ENCODE data around the gene GPR152. TPM values are rescaled to one million over a fixed set of nuclear protein-coding genes. Genes with fewer than 3 reads are reported as not detected.

The GPR152 gene
- total and polyA plus RNA-seq, 2 donors (not counting 3 experiments of a cell fraction or from before 2014, with no cell fraction given), result not detected

GRCh38 chr11:67431346-67432249, 20.9 kb downstream of the GPR152 start:
- DNase-seq (ENCODE audit: low read depth, low spot score) (no peak), FAIRE-seq (no peak)
- Histone ChIP-seq H3K4me1 (ENCODE audit: control insufficient read depth, extremely low read depth, insufficient read depth, low read length) (no peaks in the 10 kb centered on the region), H3K9me1 (replicated peaks; ENCODE audit: control insufficient read depth, extremely low read depth, insufficient read depth, low read length) (no peaks in the 10 kb centered on the region), H3K27me3 (ENCODE audit: control insufficient read depth in 2 of 2, insufficient read depth in 2 of 2, low read length in 2 of 2) (no peaks in the 10 kb centered on the region), H3K36me3 (ENCODE audit: control insufficient read depth in 2 of 2, extremely low read depth in 1 of 2, insufficient read depth in 2 of 2, low read length in 2 of 2) (peaks cover 0 to 31% of the 10 kb centered on the region in 2 experiments), H3K4me3 (replicated peaks in 1 of 3; ENCODE audit: insufficient read depth in 1 of 3, low read depth in 1 of 3, low read length in 3 of 3) (no peak overlapping the region), H3K4me2 (ENCODE audit: insufficient read depth, low read length) (no peak overlapping the region), H2AFZ (ENCODE audit: low read depth, low read length) (no peak overlapping the region), H3K9ac (replicated peaks; ENCODE audit: extremely low read depth, insufficient read depth, low read length) (no peak overlapping the region), H4K20me1 (replicated peaks; ENCODE audit: control insufficient read depth, extremely low read depth, insufficient read depth, low read length) (no peaks in the 10 kb centered on the region), H3K79me2 (ENCODE audit: control insufficient read depth, insufficient read depth, low read length) (peaks cover 10% of the 10 kb centered on the region), H3K27ac (ENCODE audit: insufficient read depth, low read depth, low read length) (no peak overlapping the region), H3K9me3 (replicated peaks; ENCODE audit: control insufficient read depth, insufficient read depth, low read length) (no peaks in the 10 kb centered on the region)
- BruUV-seq (replicated peaks), result no TSS peak
- CTCF ChIA-PET, result no interaction called here
- intact Hi-C loops (cut with micrococcal nuclease) (no loop called here), dilution Hi-C loops (cut with MboI; ENCODE audit: extremely low pct_ligation_motif_present, low sequenced_read_pairs) (no loop called here)
- POLR2A ChIA-PET, result no interaction called here
- TF ChIP-seq EZH2 (IDR thresholded peaks at IDR 0.05; ENCODE audit: borderline replicate concordance, low read depth, low read length, severe bottlenecking) (no peak), FOS (IDR thresholded peaks at IDR 0.05; ENCODE audit: borderline replicate concordance, insufficient read depth, low read length) (no peak), MYC (IDR thresholded peaks at IDR 0.05; ENCODE audit: low read depth, low read length) (no peak), POLR2AphosphoS5 (IDR thresholded peaks at IDR 0.05; ENCODE audit: insufficient read depth, low read depth, low read length) (no peak), CTCF (IDR thresholded peaks at IDR 0.05; ENCODE audit: extremely low read depth in 1 of 2, insufficient read depth in 1 of 2, low read depth in 1 of 2, low read length in 2 of 2) (no peak), JUN (IDR thresholded peaks at IDR 0.05; ENCODE audit: borderline replicate concordance, insufficient read depth, insufficient read length, low read depth) (no peak), POLR2A (IDR thresholded peaks at IDR 0.05; ENCODE audit: low read depth, low read length) (no peak), GATA2 (IDR thresholded peaks at IDR 0.05; ENCODE audit: insufficient read depth, insufficient read length, low read depth, low read length) (no peak)
- TF ChIP-seq, protein P1, sequence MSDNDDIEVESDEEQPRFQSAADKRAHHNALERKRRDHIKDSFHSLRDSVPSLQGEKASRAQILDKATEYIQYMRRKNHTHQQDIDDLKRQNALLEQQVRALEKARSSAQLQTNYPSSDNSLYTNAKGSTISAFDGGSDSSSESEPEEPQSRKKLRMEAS (IDR thresholded peaks at IDR 0.05; ENCODE audit: insufficient read depth, insufficient read length), result no peak

All from endothelial cell of umbilical vein (primary cell).